AG04450 (cell line): ENCODE results near the gene NACC1. TPM values are rescaled to one million over a fixed set of nuclear protein-coding genes. Genes with fewer than 3 reads are reported as not detected.

Experiments used
- CTCF ChIA-PET: fragments of 300-600, 350-600 bp; formaldehyde crosslinking; extraction: SDS; loops from one replicate; lab custom pipeline; 2022; ENCODE audit warnings: antibody characterized with exemption, inconsistent platforms; lab: Charles Lee
- POLR2A ChIA-PET: fragments of 350-600 bp; formaldehyde crosslinking; extraction: SDS; loops from one replicate; lab custom pipeline; 2021; ENCODE audit warnings: antibody characterized with exemption, inconsistent platforms; lab: Yijun Ruan, JAX
- DNase-seq: peaks from one replicate; pipeline ENCODE4 v3.0.0-alpha.2; 2011; ENCODE audit warnings: low read depth, low spot score
- H3K27ac ChIP-seq: one replicate; pipeline ENCODE4 v1.5.1; 2012; ENCODE audit warnings: low read depth, low read length, control low read depth
- H3K27me3 ChIP-seq: one replicate; pipeline ENCODE4 v1.6.0; 2012; ENCODE audit warnings: low read length; ENCODE audit not compliant: control insufficient read depth, insufficient read depth
- H3K4me3 ChIP-seq: 2 replicates; pipeline ENCODE4 v1.5.1; 2011; ENCODE audit warnings: mild to moderate bottlenecking, low read depth, low read length, control low read depth
- H3K9me3 ChIP-seq: 2 replicates; pipeline ENCODE4 v1.5.1; 2012; ENCODE audit warnings: low read length; ENCODE audit not compliant: control insufficient read depth, insufficient read depth
- polyA plus RNA-seq: library from polyadenylated mRNA; depleted of rRNA; stranded (reverse); fragments of >200 nt; gene quantifications from 2 replicates; pipeline ENCODE4 v1.2.3, GENCODE V29; 2011
- TF ChIP-seq, protein P1 (sequence below): IDR thresholded peaks from 2 replicates; pipeline ENCODE4 v1.5.1; 2011; ENCODE audit warnings: low read depth, low read length, control low read depth, inconsistent platforms

The NACC1 gene
- polyA plus RNA-seq, 1 experiment = 43.4 TPM

DNA sequence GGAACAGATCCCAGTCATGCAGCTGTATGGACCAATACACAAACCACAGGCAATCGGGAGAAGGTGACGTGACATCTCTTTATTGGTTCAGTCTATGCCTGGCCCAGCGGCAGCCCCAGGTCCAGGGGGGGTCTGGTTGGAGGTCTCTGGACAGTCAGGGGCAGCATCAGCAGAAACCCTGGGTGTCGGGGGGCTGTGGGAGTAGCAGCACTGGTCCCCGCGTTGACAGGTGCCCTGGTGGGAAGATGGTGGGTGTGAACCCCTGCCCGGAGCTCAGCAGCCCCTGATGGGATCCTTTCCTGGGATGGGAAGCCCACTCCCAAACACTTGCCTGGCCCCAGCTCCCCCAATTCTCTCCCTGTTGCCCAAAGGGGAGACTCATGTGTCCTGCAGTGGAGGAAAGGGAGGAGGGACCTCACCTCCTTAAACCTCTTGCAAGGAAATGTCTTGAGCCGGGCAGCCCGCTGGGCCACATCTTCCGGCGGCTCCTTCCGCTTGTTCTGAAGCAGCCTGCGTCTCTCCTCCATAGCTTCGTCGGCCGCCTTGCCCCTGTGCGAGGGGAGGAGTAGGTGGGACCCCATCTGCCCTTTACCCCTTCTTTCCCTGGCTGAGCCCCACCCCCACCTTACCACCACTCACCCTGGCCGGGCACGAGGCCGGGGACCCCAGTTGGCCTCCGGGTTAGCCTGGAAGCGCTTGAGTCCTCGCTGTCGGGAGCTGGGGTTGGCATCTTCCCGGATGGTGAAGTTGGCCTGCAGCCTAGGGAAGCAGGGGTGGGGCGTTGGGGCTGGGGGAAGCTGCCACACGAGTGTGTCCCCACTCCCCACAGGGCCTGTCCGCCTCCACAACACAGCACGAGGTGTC lies 13.0 kb upstream of the NACC1 start:
- Histone ChIP-seq H3K4me3 (no peak overlapping the region), H3K9me3 (peaks cover 2% of the 10 kb centered on the region; the same call in 1 of the 2 replicates), H3K27ac (no peak overlapping the region), H3K27me3 (no peaks in the 10 kb centered on the region)
- ChIA-PET POLR2A (interaction anchor here (0.5 to 0.6 kb wide), 2 partner anchors 14 to 159 kb away, joined by 3 to 5 read pairs; no protein-coding TSS in a partner anchor), CTCF (interaction anchor here (0.7 to 2.1 kb wide), 5 partner anchors 14 to 140 kb away, joined by 4 to 12 read pairs (median 4); no protein-coding TSS in a partner anchor)
- TF ChIP-seq, protein P1, sequence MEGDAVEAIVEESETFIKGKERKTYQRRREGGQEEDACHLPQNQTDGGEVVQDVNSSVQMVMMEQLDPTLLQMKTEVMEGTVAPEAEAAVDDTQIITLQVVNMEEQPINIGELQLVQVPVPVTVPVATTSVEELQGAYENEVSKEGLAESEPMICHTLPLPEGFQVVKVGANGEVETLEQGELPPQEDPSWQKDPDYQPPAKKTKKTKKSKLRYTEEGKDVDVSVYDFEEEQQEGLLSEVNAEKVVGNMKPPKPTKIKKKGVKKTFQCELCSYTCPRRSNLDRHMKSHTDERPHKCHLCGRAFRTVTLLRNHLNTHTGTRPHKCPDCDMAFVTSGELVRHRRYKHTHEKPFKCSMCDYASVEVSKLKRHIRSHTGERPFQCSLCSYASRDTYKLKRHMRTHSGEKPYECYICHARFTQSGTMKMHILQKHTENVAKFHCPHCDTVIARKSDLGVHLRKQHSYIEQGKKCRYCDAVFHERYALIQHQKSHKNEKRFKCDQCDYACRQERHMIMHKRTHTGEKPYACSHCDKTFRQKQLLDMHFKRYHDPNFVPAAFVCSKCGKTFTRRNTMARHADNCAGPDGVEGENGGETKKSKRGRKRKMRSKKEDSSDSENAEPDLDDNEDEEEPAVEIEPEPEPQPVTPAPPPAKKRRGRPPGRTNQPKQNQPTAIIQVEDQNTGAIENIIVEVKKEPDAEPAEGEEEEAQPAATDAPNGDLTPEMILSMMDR = no peak
- no peak for DNase-seq

DNA sequence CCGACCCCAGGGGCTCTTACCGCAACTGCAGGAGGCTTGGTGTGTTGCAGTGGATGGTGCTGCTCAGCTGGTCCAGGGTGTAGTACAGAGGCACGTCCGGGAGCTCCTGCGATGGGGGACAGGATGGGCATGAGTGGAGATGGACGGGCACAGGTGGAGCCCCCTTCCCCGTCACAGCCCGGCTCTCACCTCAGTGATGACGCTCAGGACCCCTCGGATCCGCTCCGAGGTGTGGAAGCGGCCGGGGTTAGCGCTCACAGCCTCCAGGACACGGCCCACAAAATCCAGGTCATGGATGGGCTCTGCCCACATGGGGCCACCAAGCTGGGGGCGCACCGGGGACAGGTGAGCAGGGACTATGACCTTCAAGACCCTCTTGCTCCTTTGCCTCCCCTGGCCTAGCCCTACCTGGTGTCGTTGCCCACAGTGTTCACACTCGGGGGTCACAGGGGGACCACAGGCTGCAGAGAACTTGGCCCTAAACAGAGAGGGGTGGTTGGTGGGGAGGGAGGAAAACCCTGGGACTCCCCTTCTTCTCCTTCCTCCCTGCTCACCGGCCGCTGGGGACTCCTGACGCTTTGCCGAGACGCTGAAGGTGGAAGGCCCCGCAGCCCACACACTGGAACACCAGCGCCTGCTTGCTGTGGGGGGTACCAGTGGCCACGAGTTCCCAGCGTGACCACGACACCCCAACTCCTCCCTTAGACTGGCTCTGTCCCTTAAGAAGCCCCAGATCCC lies 8.5 kb upstream of the NACC1 start:
- TF ChIP-seq, protein P1 = no peak
- no peak overlapping the region for H3K4me3 ChIP-seq
- DNase-seq = no peak
- POLR2A ChIA-PET = interaction anchor here (0.7 kb wide), 1 partner anchor 17 kb away, joined by 7 read pairs; no protein-coding TSS in a partner anchor
- H3K9me3 ChIP-seq = no peaks in the 10 kb centered on the region
- H3K27ac ChIP-seq = no peak overlapping the region
- CTCF ChIA-PET = interaction anchor here (0.7 to 1.6 kb wide), 4 partner anchors 42 to 144 kb away, joined by 3 to 8 read pairs (median 6); no protein-coding TSS in a partner anchor
- no peaks in the 10 kb centered on the region for H3K27me3 ChIP-seq

DNA sequence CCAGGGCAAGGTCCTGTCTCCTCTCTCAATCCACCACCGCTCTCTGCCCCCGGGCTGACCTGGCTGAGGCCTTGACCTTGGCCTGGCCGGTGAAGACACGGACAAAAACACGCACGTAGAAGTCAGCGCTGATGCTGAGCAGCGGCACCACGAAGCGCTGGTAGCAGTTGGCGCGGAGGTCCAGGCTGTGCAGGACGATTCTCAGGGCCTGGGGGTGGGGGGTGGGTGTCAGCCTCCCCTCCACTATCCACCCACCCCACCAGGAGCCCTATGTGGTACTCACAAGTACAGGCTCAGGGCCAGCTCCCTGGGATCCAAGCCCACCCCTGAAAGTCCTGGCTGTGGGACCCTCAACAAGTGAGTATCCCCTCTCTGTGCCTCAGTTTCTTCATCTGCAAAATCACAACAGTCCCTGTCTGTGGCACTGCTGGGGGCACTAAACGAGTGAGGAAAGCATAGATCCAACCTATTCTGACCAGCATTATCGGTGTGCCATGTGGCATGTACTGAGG lies 7.9 kb upstream of the NACC1 start:
- Histone ChIP-seq H3K4me3 (no peak overlapping the region), H3K9me3 (no peaks in the 10 kb centered on the region), H3K27me3 (no peaks in the 10 kb centered on the region), H3K27ac (no peak overlapping the region)
- TF ChIP-seq, protein P1 = no peak
- ChIA-PET CTCF (interaction anchor here (0.6 to 1.2 kb wide), 2 partner anchors 133 to 478 kb away, joined by 3 to 5 read pairs; no protein-coding TSS in a partner anchor), POLR2A (no interaction called here)
- no peak for DNase-seq

DNA sequence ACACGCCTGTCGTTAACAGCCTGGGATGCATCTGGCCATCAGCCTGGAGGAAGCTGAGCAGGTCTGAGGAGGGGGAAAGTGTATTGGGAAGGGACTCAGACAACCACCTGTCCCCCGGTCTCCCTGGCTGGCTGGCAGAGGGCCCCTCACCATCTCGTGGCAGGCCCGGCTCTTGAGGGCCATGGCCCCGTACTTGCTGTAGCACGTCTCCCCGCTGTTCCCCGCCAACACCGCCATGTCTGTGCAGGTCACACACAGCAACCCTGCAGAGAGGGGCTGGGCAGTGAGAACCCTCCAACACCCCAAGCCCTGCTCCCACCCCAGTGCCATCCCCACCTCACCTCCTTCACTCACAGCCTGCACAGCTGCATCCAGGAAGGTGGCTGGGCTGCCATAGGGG lies 5.5 kb upstream of the NACC1 start:
- ChIA-PET POLR2A (no interaction called here), CTCF (no interaction called here)
- no peaks in the 10 kb centered on the region for H3K27me3 ChIP-seq
- TF ChIP-seq, protein P1 = no peak
- no peak overlapping the region for H3K27ac ChIP-seq
- no peak for DNase-seq
- H3K9me3 ChIP-seq = peaks cover 4% of the 10 kb centered on the region; the same call in 1 of the 2 replicates
- no peak overlapping the region for H3K4me3 ChIP-seq
